Measurements from ENCODE around the gene AURKAIP1.
A peak's percentile ranks its signal among the peaks of the same experiment; 100 is the strongest.

Gene AURKAIP1

DNA sequence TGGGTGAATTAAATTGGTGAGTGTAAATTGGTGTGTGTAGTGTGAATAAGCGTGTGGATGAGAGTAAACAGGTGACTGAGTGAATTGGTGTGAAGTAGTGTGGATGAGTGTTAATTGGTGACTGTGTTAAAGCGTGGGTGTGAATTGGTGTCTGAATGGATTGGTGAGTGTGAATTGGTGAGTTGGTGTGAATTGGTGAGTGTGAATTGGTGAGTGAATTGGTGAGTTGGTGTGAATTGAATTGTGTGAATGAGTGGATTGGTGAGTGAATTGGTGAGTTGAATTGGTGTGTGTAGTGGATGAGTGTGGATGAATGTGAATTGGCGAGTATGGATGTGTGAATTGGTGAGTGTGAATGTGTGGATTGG is 8.3 kb downstream of the AURKAIP1 start:
- H3K4me2 ChIP-seq (ENCODE audit: low read length): no peak overlapping the region
- H4K20me1 ChIP-seq (ENCODE audit: insufficient read depth, low read length): no peaks in the 10 kb centered on the region
- H3K9ac ChIP-seq (ENCODE audit: low read length): no peak overlapping the region
- no peak overlapping the region for H3K27ac ChIP-seq (ENCODE audit: low read length)
- H3K27me3 ChIP-seq (ENCODE audit: low read depth, low read length): no peaks in the 10 kb centered on the region
- H3K9me3 ChIP-seq (ENCODE audit: insufficient read depth, low read length): peaks cover 10% of the 10 kb centered on the region; the same call in 1 of the 2 replicates
- no peak overlapping the region for H2AFZ ChIP-seq (ENCODE audit: low read depth, low read length)
- no peak for TF ChIP-seq EZH2phosphoT487 (IDR thresholded peaks at IDR 0.05; ENCODE audit: low read depth)
- TF ChIP-seq, protein P1, sequence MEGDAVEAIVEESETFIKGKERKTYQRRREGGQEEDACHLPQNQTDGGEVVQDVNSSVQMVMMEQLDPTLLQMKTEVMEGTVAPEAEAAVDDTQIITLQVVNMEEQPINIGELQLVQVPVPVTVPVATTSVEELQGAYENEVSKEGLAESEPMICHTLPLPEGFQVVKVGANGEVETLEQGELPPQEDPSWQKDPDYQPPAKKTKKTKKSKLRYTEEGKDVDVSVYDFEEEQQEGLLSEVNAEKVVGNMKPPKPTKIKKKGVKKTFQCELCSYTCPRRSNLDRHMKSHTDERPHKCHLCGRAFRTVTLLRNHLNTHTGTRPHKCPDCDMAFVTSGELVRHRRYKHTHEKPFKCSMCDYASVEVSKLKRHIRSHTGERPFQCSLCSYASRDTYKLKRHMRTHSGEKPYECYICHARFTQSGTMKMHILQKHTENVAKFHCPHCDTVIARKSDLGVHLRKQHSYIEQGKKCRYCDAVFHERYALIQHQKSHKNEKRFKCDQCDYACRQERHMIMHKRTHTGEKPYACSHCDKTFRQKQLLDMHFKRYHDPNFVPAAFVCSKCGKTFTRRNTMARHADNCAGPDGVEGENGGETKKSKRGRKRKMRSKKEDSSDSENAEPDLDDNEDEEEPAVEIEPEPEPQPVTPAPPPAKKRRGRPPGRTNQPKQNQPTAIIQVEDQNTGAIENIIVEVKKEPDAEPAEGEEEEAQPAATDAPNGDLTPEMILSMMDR (IDR thresholded peaks at IDR 0.05; ENCODE audit: low read depth, low read length): no peak
- H3K79me2 ChIP-seq (ENCODE audit: low read length): peaks cover 3% of the 10 kb centered on the region; the same call in 1 of the 2 replicates
- H3K4me3 ChIP-seq (ENCODE audit: low read length): no peak overlapping the region
- peaks cover 6% of the 10 kb centered on the region; the same call in 1 of the 2 replicates for H3K4me1 ChIP-seq (ENCODE audit: low read length)
- peaks cover 4% of the 10 kb centered on the region for H3K36me3 ChIP-seq (replicated peaks; ENCODE audit: low read depth, low read length)

DNA sequence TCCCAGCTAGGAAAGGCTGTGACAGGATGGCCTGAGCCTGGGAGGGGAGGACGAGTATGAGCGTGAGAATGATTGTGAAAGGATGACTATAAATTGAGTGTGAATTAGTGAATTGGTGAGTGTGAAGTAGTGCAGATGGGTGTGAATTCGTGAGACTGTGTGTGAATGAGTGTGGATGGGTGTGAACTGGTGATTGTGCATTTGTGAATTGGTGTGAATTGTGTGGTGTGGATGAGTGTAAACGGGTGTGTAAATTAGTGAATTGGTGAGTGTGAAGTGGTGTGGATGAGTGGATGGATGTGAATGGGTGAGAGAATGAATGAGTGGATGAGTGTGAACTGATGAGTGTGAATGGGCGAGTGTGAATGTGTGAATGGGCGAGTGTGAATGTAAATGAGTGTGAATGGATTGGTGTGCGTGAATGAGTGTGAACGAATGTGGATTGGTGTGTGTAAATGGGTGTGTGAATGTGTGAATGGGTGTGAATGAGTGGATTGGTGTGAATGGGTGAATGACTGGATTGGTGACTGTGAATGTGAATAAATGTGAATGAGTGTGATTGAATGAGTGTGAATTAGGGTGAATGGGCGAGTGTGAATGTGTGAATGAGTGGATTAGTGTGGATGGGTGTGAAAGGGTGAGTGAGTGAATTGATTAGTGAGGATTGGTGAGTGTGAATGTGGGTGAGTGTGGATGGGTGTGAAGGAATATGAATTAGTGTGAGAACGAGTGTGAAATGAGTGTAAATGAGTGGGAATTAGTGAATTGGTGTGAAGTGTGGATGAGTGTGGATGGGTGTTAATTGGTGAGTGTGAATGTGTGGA is 8.9 kb downstream of the AURKAIP1 start:
- Histone ChIP-seq H3K9me3 (ENCODE audit: insufficient read depth, low read length) (peaks cover 10% of the 10 kb centered on the region; the same call in 1 of the 2 replicates), H3K4me3 (ENCODE audit: low read length) (no peak overlapping the region), H2AFZ (ENCODE audit: low read depth, low read length) (no peak overlapping the region), H3K4me1 (ENCODE audit: low read length) (peaks cover 6% of the 10 kb centered on the region; the same call in 1 of the 2 replicates), H3K27ac (ENCODE audit: low read length) (no peak overlapping the region), H3K4me2 (ENCODE audit: low read length) (no peak overlapping the region), H3K36me3 (replicated peaks; ENCODE audit: low read depth, low read length) (no peaks in the 10 kb centered on the region), H3K27me3 (ENCODE audit: low read depth, low read length) (no peaks in the 10 kb centered on the region), H3K9ac (ENCODE audit: low read length) (no peak overlapping the region), H4K20me1 (ENCODE audit: insufficient read depth, low read length) (no peaks in the 10 kb centered on the region), H3K79me2 (ENCODE audit: low read length) (no peaks in the 10 kb centered on the region)
- TF ChIP-seq, protein P1 (IDR thresholded peaks at IDR 0.05; ENCODE audit: low read depth, low read length): no peak
- no peak for TF ChIP-seq EZH2phosphoT487 (IDR thresholded peaks at IDR 0.05; ENCODE audit: low read depth)

DNA sequence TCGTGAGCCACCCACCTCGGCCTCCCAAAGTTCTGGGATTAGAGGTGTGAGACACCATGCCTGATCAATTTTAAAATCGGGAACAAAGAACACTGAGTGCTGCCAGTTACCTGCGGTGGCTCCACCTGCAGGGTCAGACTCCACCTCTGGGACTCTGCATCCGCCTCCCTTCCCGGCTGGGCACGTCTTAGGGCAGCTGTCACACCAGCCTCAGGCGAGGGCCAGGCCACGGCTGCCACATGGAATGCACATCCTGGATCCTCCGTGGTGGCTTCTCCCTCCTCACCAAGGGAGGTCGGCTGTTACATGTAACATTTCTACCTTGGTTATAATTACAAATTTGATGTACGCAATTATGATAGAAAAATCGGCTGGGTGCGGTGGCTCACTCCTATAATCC is 10.7 kb downstream of the AURKAIP1 start:
- H3K27ac ChIP-seq (ENCODE audit: low read length): no peak overlapping the region
- H3K4me2 ChIP-seq (ENCODE audit: low read length): no peak overlapping the region
- no peak overlapping the region for H2AFZ ChIP-seq (ENCODE audit: low read depth, low read length)
- H4K20me1 ChIP-seq (ENCODE audit: insufficient read depth, low read length): no peaks in the 10 kb centered on the region
- peaks cover 10% of the 10 kb centered on the region; the same call in 1 of the 2 replicates for H3K9me3 ChIP-seq (ENCODE audit: insufficient read depth, low read length)
- H3K9ac ChIP-seq (ENCODE audit: low read length): no peak overlapping the region
- peaks cover 6% of the 10 kb centered on the region; the same call in 1 of the 2 replicates for H3K4me1 ChIP-seq (ENCODE audit: low read length)
- H3K27me3 ChIP-seq (ENCODE audit: low read depth, low read length): peaks cover under 1% of the 10 kb centered on the region; the same call in 1 of the 2 replicates
- H3K79me2 ChIP-seq (ENCODE audit: low read length): no peaks in the 10 kb centered on the region
- H3K4me3 ChIP-seq (ENCODE audit: low read length): no peak overlapping the region
- TF ChIP-seq EZH2phosphoT487 (IDR thresholded peaks at IDR 0.05; ENCODE audit: low read depth): no peak
- TF ChIP-seq, protein P1 (IDR thresholded peaks at IDR 0.05; ENCODE audit: low read depth, low read length): no peak
- H3K36me3 ChIP-seq (replicated peaks; ENCODE audit: low read depth, low read length): no peaks in the 10 kb centered on the region

DNA sequence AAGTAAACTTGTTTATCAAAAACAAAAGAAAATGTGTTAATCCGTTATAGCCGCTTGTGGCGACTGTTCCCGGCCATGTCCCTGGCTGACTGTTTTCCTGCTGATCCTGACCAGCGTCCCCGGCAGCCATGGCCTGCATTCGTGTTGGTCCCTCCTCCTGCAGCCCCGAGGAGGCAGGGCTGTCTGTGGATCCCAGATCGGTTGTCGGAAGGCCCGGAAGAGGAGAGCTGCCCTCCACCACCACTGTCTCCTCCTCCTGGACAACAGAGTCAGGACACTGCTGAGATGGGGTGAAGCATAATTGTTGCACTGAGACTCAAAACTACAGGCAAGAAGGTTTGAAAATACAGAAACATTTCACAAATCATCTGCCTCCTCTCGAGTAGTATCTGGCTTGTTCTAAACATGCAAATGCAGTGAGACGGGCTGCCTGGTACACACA is 13.0 kb downstream of the AURKAIP1 start:
- Histone ChIP-seq H4K20me1 (ENCODE audit: insufficient read depth, low read length) (no peaks in the 10 kb centered on the region), H3K9ac (ENCODE audit: low read length) (no peak overlapping the region), H3K27ac (ENCODE audit: low read length) (no peak overlapping the region), H3K4me2 (ENCODE audit: low read length) (peak overlapping the region; percentile 29), H3K4me3 (ENCODE audit: low read length) (no peak overlapping the region), H3K36me3 (replicated peaks; ENCODE audit: low read depth, low read length) (no peaks in the 10 kb centered on the region), H3K9me3 (ENCODE audit: insufficient read depth, low read length) (peaks cover 6% of the 10 kb centered on the region; the same call in 1 of the 2 replicates), H2AFZ (ENCODE audit: low read depth, low read length) (no peak overlapping the region), H3K4me1 (ENCODE audit: low read length) (peaks cover 17% of the 10 kb centered on the region; the same call in 1 of the 2 replicates), H3K79me2 (ENCODE audit: low read length) (no peaks in the 10 kb centered on the region), H3K27me3 (ENCODE audit: low read depth, low read length) (peaks cover 17% of the 10 kb centered on the region)
- TF ChIP-seq, protein P1 (IDR thresholded peaks at IDR 0.05; ENCODE audit: low read depth, low read length): no peak
- no peak for TF ChIP-seq EZH2phosphoT487 (IDR thresholded peaks at IDR 0.05; ENCODE audit: low read depth)

Measured in OCI-LY3 (cell line).